K562 (cell line): ENCODE data around the gene HEG1.

Experiments used
- ADNP ChIP-seq: fragments of 200-800 bp; sonication (Bioruptor generic); IDR thresholded peaks from 2 replicates; pipeline ENCODE4 v1.6.1; 2016; ENCODE audit warnings: missing genetic modification characterization, missing compliant biosample characterization
- CEBPG ChIP-seq, 3 experiments: fragments of 200-800 bp in 1 of 3; sonication (Bioruptor generic) in 1 of 3; sonication (generic) in 1 of 3; formaldehyde crosslinking in 1 of 3; IDR thresholded peaks in 2 of 3; conservative IDR thresholded peaks in 1 of 3; 2 replicates each; pipeline versions ENCODE4 v1.6.1 to v1.8.0; 2016 to 2022; ENCODE audit warnings: missing compliant biosample characterization in 2 of 3, missing genetic modification characterization in 2 of 3, mild to moderate bottlenecking in 1 of 3, missing genetic modification reagents in 1 of 3
- FOSL1 ChIP-seq: fragments of 200-800 bp; sonication (Bioruptor generic); conservative IDR thresholded peaks from 2 replicates; pipeline ENCODE4 v1.6.1; 2016; ENCODE audit warnings: missing genetic modification characterization, missing compliant biosample characterization
- GABPB1 ChIP-seq: sonication (generic); formaldehyde crosslinking; IDR thresholded peaks from 2 replicates; pipeline ENCODE4 v1.8.0; 2022; ENCODE audit warnings: mild to moderate bottlenecking, missing genetic modification reagents
- KLF16 ChIP-seq: IDR thresholded peaks from 2 replicates; pipeline ENCODE4 v1.6.1; 2016; ENCODE audit warnings: antibody characterized with exemption
- PRMT5 ChIP-seq: sonication (generic); formaldehyde crosslinking; IDR thresholded peaks from 2 replicates; pipeline ENCODE4 v1.5.0; 2020; ENCODE audit warnings: missing genetic modification reagents
- YY1 ChIP-seq, 3 experiments: IDR thresholded peaks; 2 replicates each; pipeline ENCODE4 v1.6.1; 2011; ENCODE audit warnings: low read length in 2 of 3, mild to moderate bottlenecking in 2 of 3, moderate library complexity in 2 of 3, borderline replicate concordance in 1 of 3, control low read depth in 1 of 3, low read depth in 1 of 3; ENCODE audit not compliant: insufficient read depth in 3 of 3, insufficient replicate concordance in 2 of 3, control insufficient read depth in 1 of 3, insufficient read length in 1 of 3; ENCODE audit errors: extremely low read depth in 1 of 3
- ZC3H8 ChIP-seq: fragments of 450-650 bp; IDR thresholded peaks from 2 replicates; pipeline ENCODE4 v1.6.1; 2017
- ZNF512 ChIP-seq: IDR thresholded peaks from 2 replicates; pipeline ENCODE4 v1.6.1; 2016; ENCODE audit warnings: missing genetic modification characterization, missing compliant biosample characterization
- TF ChIP-seq, protein P1 (sequence below), 3 experiments: IDR thresholded peaks in 2 of 3; conservative IDR thresholded peaks in 1 of 3; 2 replicates each; pipeline ENCODE4 v1.5.1; 2011 to 2012; ENCODE audit warnings: low read length in 3 of 3, mild to moderate bottlenecking in 3 of 3, control low read depth in 2 of 3, improper control_type of control experiment in 1 of 3, inconsistent platforms in 1 of 3, low read depth in 1 of 3, mixed read lengths in 1 of 3, moderate library complexity in 1 of 3; ENCODE audit not compliant: insufficient read depth in 2 of 3

DNA sequence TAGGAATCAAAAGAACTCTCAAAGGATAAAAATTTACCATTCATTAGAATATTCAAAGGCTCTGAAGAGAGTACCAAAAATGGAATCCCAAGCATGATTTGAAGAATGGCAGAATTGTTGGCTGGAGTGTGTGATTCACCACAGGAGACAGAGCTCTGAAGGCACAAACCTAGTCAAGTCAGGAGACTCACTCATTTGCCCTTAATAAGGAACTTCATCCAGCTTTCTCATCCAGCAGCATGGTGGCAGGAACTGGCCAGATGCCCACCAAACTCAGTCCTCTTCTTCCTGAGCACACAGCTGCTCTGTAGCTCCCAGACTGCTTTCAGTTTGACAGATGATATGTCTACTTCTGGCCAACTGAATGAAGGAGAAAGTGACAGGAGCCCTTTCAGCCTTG, 16.5 kb upstream of the HEG1 start:
- TF ChIP-seq ZC3H8 (no peak), FOSL1 (no peak), GABPB1 (CRISPR knock-in tag) (no peak), ADNP (tag) (no peak), ZNF512 (tag) (no peak), YY1 (IDR thresholded peaks at IDR 0.05; ENCODE audit: borderline replicate concordance in 1 of 3, control insufficient read depth in 1 of 3, extremely low read depth in 1 of 3, insufficient read depth in 3 of 3, insufficient read length in 1 of 3, insufficient replicate concordance in 2 of 3, low read depth in 1 of 3, low read length in 2 of 3) (no peak), CEBPG (CRISPR knock-in tag; IDR thresholded peaks at IDR 0.05) (no peak), CEBPG (tag; conservative IDR thresholded peaks at IDR 0.05 in 1 of 2, IDR thresholded peaks at IDR 0.05 in 1 of 2) (no peak), KLF16 (no peak), PRMT5 (CRISPR knock-in tag) (no peak)
- TF ChIP-seq, protein P1, sequence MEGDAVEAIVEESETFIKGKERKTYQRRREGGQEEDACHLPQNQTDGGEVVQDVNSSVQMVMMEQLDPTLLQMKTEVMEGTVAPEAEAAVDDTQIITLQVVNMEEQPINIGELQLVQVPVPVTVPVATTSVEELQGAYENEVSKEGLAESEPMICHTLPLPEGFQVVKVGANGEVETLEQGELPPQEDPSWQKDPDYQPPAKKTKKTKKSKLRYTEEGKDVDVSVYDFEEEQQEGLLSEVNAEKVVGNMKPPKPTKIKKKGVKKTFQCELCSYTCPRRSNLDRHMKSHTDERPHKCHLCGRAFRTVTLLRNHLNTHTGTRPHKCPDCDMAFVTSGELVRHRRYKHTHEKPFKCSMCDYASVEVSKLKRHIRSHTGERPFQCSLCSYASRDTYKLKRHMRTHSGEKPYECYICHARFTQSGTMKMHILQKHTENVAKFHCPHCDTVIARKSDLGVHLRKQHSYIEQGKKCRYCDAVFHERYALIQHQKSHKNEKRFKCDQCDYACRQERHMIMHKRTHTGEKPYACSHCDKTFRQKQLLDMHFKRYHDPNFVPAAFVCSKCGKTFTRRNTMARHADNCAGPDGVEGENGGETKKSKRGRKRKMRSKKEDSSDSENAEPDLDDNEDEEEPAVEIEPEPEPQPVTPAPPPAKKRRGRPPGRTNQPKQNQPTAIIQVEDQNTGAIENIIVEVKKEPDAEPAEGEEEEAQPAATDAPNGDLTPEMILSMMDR (IDR thresholded peaks at IDR 0.05 in 2 of 3, conservative IDR thresholded peaks at IDR 0.05 in 1 of 3; ENCODE audit: insufficient read depth in 2 of 3, low read depth in 1 of 3, low read length in 3 of 3): no peak
